Mucosa of gallbladder (tissue), 1 donor: ENCODE data around the gene CHRNA7. TPM values are rescaled to one million over a fixed set of nuclear protein-coding genes. Genes with fewer than 3 reads are reported as not detected.

Source experiments
- DNase-seq: peaks from one replicate; pipeline ENCODE4 v3.0.0-alpha.2; 2020; ENCODE audit warnings: low spot score
- total RNA-seq: library from RNA; stranded (reverse); gene quantifications from one replicate; pipeline ENCODE4 v1.2.1, GENCODE V29; 2021
- donor health status: DM: no; HTN: no; CAD: no.

CHRNA7 gene
- total RNA-seq, 1 donor from 2014 or later, result 4.2 TPM

DNA sequence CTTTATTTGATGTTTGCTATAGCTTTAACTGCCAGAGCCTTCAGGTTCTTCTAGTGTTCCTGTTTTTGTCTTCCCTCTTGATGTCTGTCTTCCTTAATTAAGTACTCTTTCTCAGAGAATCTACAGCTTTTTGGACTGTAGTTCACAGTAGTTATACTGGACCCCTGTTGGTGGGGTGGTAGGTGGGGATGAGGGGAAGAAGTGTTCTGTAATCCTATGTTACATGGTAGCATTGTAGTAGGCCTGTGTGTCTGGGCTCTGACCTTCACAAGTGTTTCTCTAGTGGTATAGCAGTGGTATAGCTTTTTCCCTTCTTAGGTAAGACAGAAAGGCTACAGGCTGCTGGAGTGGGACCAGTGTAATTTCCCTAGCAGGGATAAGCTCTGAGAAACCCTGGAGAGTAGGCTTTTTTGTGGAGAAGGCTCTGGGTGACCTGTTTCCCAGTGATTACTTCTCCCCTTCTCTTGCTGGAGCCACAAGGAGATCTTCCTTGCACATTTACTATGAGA lies 59.6 kb downstream of the CHRNA7 start:
- no peak for DNase-seq

DNA sequence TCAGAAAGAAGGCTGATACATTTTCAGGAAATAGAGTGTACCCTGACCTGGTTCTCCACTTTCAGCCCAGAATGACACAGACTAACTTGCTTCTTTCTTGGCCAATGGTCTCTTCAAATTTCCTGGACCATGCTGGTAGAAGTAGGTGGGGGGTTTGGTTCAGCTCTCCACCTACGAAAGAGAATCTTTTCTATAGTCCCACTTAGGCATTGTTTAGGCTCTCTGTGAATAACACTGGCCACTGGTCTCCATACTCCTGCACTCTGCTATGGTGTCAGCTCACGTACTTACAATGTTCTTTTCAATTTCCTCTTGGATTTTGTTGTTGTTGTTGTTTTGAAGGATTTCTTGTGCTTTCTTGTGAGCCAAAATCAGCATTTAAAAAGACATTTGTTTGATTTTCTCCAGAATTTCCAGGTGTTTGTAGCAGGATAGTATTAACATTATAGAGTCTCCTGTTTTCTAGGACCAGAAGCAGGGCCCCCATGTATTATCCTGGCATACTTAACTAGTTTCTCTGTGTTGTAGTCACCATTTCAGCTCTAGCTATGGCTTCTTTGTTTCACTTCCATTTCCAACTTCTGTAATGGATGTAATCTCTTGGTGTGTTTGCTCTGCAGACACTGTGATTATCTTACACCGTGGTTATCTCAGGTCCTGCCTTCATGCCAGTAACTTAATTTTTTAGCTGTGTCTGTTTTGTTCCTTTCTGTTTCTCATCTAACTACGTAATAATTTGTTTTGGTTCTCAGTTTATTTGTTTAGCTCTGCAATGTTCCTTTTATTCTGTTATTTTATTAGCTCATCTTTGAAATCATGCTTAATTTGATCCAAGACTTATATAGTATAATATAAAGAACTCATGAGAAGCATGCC lies 61.4 kb downstream of the CHRNA7 start:
- DNase-seq, result no peak

DNA sequence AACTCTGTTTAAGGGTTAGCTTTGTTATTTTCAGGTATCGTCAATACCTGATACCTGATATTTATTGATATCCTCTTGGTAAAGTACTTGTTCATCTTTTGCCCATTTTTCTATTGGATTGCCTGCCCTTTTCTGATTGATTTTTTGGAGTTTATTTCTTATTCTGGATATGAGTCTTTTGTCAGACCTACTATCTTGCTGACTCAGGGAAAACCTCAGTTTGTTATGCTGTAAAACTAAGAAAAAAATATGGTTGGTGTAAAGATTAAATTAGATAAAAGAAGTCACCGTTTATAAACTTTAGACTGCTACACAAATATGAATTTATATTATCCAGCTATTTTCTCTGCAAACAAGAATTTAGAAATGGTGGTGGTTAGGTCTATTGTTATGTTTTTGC lies 65.9 kb downstream of the CHRNA7 start:
- DNase-seq, result no peak

DNA sequence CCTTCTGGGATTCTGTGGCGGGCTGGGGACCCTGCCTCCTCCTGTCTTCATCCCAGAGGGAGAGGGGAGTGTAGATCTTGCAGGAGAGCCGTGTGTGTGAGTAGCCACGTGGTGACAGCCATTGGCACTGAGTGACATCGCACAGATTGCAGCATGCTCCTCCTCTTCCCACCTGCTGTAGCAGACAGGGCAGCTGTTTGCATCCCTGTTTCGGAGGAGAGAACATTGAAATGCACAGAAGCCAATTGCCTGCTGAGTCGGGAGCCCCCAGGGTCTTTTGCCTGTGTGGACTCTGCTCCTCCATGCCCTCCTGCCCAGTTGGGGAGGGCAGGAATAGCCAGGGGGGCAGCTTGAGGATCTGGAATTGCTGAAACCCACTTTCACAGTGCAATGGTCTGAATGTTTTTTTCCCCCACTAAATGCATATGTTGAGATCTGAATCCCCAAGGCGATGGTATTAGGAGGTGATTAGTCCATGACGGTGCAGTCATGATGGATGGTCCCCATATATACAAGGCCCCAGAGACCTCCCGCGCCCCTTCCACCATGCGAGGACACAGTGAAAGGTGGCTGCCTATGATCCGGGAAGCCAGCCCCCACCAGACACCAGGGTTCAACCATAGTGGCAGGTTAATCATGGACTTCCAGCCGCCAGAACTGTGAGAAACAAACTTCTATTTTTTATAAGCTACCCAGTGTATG lies 66.8 kb downstream of the CHRNA7 start:
- DNase-seq, result no peak

DNA sequence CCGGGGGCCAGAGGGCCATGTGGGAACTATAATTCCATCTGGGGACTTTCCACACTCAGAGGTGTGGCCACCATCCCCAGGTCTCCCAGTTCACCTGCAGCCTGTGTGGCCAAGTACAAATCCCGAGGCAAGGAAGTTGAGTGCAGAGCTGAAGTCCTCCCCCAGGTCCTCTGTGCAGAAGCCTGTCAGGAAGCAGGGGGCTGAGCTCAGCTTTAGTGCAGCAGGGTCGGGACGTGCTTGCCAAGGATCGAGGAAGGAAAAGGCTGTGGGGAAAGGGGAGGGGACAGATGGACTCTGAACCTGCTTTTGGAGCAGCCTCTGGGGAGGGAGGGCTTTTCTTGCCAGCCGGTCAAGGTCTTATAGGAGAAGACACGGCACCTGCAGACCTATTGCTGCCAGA lies 67.7 kb downstream of the CHRNA7 start:
- peak; percentile 24 for DNase-seq

DNA sequence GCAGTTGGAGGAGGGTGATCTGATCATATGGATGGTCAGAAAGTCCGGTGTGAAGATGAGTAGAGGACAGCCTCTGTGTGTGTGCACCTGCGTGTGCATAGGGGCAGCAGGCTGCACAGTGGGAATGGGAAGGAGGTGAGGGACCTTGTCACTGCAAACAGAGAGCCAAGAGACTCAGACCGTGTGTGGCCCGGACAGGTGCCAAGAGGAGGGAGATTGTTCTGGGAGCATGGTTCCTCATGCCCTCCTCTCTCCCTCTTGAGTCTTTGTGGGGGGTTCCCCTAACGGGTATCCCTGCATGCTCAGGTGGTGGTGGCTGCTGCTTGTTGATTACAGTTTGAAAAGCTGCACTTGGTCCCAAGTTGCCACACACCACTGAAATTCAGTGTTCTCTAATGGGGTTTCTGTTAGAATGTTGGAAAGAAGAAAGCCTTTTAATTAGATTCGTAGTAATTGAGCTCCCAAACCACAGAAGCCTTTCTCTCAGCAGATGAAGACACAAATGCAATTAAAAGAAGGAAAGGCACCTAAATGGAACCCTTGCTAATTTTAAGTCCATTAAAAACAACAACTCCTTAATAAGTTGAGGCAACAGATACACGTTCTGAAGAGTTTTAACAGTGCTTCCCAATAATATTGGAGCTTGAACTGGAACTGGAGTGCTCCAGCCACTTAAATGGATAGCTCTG lies 68.9 kb downstream of the CHRNA7 start:
- DNase-seq, result no peak

DNA sequence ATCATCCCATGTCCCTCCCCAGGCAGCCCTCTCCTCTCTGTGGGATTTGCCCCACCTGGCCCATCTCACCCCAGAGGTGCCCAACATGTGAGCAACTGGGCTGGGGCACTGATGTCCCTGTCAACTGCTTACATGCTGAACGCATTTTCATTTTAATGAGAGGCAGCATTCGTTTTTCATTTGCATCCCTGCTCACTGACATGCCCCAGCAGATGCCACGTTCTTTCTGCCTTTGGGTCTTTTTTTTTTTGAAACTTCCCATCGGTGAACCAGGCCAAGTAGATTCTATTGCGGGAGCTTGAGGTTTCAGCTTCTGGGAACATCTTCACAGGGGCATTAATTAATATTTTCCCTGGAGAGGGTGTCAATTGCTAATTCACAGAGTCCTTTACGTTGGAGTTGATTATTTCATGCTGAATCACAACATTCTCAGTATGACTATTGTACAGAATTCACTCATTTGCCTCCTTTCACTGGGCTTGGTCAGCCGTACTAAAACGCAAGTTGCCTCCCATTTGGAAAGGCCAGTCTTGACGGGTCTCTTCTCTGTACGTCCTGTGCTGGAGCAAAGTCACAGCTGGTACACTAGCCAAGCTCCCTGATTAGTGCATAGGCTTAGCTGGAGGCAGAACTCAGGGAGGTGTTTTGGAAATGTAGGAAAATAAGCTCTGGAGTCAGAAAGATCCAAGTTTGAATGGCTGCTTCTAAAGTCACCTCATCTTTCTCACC lies 69.8 kb downstream of the CHRNA7 start:
- DNase-seq, result no peak

DNA sequence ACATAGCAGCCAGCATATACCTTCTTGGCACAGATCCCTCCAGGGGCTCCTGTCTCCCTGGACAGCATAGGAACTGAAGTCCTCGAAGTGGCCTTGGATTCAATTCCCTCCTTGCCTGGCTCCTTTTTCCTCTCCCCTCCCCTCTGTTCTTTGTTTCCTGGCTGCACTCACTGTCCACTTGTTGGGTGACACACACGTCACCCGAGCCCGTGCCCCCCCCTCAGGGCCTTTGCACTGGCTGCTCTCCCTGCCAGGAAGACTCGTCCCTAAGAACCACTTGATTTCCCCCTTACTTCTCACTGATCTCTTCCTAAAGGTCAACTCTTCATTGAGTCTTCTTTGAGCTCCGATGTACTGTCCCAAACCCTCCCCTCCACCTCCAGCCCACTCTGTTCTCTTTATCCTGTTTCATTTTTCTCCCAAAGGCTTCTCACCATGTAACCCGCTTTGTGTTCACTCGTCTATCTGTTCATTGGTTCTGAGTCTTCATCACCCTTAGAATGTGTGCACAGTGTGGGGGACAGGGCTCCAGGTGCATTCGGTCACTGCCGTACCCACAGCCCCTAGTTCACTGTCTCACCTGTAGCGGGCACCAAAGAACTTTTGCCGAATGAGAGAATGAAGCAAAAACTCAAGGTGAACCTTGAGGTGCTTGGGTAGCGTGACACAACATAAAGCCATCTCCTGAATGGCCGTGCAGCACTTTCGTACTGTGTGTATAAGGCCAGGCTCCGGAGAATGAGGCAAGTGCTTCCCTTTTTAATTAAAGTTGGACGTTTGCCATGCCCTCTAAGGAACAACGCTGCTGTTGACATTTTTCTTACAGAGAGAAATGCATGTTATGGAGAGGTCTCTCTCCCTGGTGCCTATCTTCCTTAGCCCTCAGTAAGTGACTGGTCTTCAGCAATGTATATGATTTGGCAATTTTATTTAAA lies 74.0 kb downstream of the CHRNA7 start:
- no peak for DNase-seq

DNA sequence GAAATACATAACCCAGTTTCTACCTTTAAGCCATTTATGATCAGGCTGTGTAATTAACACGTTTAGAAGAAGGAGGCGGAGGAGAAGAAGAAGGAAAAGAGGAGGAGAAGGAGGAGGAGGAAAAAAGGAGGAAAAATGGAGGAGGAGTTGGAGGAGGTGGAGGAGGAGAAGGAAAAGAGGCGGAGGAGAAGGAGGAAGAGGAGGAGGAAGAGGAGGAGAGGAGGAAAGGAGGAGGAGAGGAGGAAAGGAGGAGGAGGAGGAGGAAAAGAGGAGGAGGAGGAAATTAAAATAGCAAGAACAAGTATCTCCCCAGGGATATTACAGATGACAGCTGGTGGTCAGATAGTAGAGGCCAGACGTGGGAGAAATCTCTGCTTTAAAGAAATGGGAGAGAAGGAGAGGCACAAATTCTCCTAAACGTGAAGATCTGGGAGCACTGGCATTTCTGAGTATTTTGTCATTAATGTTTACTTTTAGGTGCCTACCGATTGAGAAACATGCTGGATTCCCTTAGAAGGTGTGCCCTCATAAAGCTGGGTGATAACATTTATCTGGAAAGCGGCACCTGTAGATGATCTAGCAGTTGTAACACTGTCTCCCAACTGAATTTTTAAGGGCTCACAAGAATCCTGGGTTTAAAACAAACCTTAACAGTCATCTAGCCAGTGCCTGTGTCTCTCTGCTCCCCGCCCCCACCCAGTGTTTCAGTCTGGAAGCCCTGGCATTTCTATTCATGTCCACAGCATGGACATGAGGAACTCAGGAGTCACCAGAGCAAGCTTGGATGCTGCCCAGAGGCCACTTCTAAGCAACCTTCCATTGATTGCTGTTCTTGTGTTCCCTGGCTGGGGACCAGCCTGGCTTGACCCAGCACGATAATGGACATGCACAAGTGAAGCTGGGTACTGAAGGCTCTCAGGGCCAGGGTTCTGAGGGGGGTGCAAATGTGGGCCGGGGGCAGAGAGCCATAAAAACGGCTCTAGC lies 75.2 kb downstream of the CHRNA7 start:
- DNase-seq, result peak; percentile 54

DNA sequence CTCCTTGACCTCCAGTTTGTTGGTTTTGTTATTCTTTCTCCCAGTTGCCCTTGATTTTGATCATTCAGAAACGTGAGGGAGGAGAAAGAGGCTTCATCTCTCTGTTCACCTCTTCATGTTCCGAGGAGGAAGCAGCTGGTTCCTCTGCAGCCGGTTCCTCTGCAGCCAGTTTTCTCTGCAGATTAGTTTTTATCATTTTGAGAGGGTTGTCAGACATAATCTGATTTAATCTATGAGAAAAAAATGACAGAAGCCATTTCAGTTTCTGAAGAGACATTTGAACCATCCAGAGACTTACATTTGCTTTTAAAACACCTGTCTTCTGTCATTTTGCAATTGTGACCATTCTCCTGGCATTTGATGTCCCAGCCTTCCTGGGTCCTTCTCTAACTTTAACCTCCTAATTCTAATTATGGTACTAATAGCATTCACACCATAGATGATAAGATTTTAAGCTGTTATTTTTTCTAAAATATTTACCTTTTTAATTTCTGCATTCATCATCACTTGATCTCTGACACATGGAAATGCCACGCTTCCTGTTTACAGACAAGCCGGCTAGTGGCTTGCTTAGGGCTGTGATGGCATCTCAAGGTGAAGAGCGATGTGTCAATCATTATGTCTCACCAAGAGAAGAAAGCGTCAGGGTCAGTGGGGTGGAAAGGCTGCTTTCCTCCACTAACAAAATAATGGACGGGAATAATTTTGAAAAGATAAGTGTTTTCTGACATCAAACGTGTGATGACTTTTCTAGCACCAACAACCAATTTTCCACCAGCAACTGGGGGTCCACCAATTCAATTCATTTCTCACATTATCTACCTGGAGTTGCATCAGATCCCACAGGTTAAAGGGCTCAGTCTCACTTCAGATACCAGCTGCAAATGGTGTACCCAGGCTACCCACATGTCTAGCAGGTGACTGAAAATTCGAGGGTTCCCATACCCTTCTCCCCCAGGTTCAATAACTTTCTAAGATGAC lies 76.4 kb downstream of the CHRNA7 start:
- no peak for DNase-seq

DNA sequence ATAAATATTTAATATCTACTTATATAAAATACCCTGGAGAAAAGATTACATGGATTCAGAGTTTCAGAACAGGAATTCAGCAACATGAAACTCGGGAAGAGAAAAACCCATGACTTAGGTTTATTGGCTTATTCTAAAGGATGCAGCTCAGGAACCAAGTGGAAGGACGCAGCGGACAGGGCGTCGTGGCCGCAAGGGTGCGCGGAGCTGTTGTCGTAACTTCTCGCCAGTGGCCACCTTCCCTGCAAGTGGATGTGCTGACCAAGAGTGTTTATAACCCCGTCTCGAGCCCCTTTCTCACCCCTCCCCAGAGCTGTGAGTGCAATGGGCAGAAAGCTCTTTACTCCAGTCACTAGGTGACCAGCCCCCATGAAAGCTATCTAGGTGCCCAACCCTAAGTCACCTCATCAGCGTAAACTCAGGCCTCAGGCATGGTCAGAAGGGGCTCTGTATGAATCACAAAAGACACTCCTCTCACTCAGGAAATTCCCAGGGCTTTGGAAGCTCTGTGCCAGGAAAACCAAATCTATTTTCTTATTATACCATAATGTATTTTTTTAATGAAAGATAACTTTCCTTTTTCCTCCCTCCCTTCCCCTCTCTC lies 77.3 kb downstream of the CHRNA7 start:
- DNase-seq, result no peak

DNA sequence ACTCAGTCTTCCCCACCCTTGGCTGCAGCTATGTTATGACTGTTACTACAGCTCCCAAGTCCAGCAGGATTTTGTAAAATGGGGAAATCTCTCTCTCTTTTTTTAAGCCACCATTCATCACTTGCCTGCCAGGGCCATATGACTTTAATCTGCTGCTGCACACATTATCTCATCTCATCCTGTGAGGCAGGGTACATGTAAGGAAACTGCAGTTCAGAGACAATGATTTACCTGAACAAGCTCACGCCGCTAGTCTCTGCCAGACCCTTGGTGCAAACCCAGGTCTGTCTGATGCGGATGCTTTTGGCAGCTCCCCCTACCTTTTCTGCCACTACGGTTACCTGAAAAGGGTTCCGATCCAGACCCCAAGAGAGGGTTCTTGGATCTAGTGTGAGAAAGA lies 78.3 kb downstream of the CHRNA7 start:
- DNase-seq, result no peak

DNA sequence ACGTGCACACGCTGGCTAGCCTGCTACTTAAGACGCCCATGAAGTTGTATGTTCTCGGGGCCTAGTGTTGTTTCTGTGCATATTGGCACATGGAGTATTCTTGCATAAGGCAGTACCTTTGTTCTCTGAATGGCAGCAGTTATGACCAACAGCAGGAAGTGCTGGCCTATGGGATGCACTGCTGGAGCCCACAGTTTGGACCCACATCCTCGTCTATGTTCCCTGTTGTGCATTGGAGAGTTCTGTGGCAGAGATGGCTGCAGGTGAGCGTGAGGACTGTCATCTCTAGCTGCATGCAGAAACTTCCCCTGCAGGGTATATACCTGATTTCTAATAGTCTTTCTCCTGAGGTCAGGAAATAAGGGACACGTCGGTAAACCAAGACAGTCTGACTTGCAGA lies 81.8 kb downstream of the CHRNA7 start:
- no peak for DNase-seq

DNA sequence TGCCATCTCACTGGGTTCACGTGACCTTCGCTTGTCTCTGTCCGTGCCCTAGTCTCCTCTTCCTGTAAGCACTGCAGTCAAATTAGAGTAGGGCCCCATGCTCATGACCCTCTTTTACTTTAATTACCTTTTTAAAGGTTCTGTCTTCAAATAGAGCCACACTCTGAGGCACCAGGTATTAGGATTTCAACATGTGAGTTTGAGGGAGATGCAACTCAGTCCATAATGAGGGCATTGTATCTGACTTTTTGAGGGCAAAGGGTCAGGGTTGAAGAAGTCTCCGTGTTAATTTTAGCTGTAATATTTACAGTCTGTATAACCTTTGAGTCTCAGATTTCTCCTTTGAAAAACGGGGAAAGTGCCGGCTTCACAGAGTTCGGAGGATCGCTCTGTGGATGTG lies 82.9 kb downstream of the CHRNA7 start:
- DNase-seq, result no peak

DNA sequence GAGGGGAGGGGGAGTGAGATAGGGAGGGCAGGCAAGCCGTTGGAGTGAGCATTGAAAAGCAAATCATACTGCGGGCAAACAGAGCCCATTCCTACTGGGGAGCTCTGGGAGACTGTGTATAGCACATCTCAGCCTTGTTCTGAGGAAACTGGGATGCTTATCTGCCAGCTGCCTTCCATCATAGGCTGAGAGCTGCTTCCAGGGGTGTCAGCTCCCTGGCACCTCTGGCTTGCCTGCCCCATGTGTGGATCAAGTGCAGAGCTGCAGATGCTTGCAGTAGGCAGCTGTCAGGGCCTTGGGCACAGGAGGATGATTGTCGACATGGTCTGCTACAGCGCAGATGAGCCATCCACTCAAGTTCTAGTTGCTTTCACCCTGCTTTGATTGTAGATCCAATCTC lies 86.8 kb downstream of the CHRNA7 start:
- DNase-seq, result no peak

DNA sequence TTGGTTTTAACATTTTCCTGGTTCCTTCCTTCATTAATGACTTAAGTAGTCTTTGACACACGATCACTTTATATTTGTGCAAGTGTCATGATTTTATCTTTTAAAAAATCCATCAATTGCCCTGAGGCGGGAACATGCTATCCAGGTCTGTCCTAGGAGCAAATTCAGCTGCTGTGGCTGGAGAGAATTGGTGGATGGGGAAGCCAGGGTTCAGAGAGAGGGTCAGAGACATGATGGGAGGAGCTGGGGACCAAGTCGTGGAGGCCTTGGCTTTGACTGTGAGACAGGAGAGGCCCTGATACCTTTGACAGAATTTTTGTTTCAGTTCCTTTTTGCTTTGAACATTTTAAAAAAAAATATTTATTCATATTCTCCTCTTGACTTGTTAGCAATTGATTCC lies 89.0 kb downstream of the CHRNA7 start:
- DNase-seq, result no peak

DNA sequence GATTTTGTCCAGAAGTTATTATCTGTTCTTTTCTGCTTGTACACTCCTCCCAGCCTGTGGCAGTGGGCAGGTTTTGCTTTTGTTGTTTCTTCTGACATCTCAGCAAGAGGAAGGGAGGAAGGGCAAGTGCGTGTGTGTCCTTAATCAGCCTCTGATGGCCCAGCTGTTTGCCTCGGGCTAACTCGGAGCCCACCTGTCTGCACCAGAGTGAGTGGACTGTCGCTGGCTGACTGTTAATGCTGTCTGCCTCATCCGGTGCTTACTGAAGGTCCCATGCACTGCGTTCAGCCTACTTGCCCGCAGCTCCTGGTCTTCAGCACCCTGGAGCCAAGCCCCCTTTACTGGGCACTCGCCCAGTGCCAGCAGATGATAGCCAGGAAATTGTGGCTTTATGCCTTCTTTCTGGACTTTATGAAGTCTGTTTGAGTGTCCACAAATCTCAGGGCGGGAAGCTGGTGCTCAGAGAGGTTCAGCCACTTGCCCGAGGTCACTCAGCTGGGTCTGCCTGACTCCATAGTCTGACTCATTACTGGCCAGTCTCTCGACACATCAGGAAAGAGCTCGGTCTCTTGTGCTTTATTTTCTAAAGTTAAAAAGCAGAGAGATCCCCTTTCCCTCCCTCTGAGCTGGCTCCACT lies 89.5 kb downstream of the CHRNA7 start:
- no peak for DNase-seq
